ENCODE data around the gene GTF2H4. TPM values are rescaled to one million over a fixed set of nuclear protein-coding genes. Genes with fewer than 3 reads are reported as not detected.

Gene GTF2H4
- total RNA-seq, 4 donors from 2014 or later: 9.4 to 16.4 (median 11.8) TPM

- WGBS, 2 donors (ENCODE audit: low coverage in 1 of 2): 77% methylated on average over 3 of the region's 7 CpGs; no CpG with 5 or more reads in 1 of the 2 donors
- TF ChIP-seq EP300 (IDR thresholded peaks at IDR 0.05) (no peak), POLR2AphosphoS5 (IDR thresholded peaks at IDR 0.05) (no peak), CTCF (IDR thresholded peaks at IDR 0.05) (no peak), POLR2A (IDR thresholded peaks at IDR 0.05) (no peak)
- peaks cover 0 to 10% (median 0%) of the 10 kb centered on the region in 3 donors for H3K9me3 ChIP-seq
- ATAC-seq: no peak
- no peaks in the 10 kb centered on the region for H3K36me3 ChIP-seq
- no peak within 1 kb of the TSS for H3K27ac ChIP-seq
- H3K27me3 ChIP-seq: peaks cover 11% of the 10 kb centered on the region
- no peaks in the 10 kb centered on the region for H3K4me1 ChIP-seq
- H3K4me3 ChIP-seq: no peak within 1 kb of the TSS
These were observed 24.1 kb downstream of the GTF2H4 start, which contains the start of gene SFTA2 for GRCh38 chr6:30931969-30932645. Gene SFTA2 (minus strand): TSS chr6:30932170. CDS start chr6:30932096, 74 bp downstream.

DNA sequence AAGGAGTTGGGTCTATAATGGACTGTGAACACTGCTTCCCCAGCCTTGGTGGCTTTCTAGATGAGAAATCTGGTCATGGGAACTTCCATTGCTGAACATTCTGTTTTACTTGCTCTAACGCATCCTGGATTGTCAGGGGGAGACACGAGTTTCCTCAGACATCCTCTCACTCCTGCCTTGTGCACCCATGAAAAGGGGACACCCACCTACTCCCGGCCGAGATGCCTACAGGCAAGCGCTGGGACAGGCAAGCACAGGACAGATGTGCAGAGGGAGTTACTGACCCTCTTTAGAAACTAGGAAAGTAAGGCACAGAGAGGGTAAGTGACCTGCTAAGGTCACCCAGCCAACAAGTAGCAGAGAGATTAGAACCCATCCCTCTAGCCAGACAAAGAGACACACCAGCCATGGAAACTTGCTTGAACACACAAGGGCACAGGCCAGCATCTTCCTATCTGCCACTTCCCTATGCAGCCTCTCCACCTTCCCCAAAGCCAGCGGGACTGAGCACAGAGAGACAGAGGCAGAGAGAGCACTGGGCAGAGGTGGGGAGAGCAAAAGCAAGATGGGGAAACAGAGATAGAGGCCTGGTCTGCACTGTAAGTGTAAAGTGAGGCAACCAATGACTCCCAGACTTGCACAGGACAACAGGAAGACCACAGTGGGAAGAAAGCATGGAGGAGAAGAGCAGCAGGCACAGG lies 24.8 kb downstream of the GTF2H4 start:
- TF ChIP-seq CTCF (IDR thresholded peaks at IDR 0.05): no peak
- no peak for TF ChIP-seq POLR2A (IDR thresholded peaks at IDR 0.05)
- TF ChIP-seq EP300 (IDR thresholded peaks at IDR 0.05): no peak
- TF ChIP-seq POLR2AphosphoS5 (IDR thresholded peaks at IDR 0.05): no peak
- H3K4me3 ChIP-seq: no peak overlapping the region
- ATAC-seq: no peak
- H3K36me3 ChIP-seq: no peaks in the 10 kb centered on the region
- H3K27me3 ChIP-seq: peaks cover 18% of the 10 kb centered on the region
- no peak overlapping the region for H3K27ac ChIP-seq
- H3K9me3 ChIP-seq: peaks cover 0 to 10% (median 0%) of the 10 kb centered on the region in 3 donors
- WGBS, 2 donors (ENCODE audit: low coverage in 1 of 2): 74% methylated on average over 3 of the region's 6 CpGs; no CpG with 5 or more reads in 1 of the 2 donors
- H3K4me1 ChIP-seq: no peaks in the 10 kb centered on the region

GRCh38 chr6:30935018-30935417 lies 27.0 kb downstream of the GTF2H4 start:
- Histone ChIP-seq H3K9me3 (no peaks in the 10 kb centered on the region), H3K4me1 (peaks cover 0 to 7% (median 0%) of the 10 kb centered on the region in 3 donors), H3K4me3 (no peak overlapping the region), H3K36me3 (no peaks in the 10 kb centered on the region), H3K27me3 (peaks cover 27% of the 10 kb centered on the region), H3K27ac (no peak overlapping the region)
- ATAC-seq: no peak
- no peak for TF ChIP-seq POLR2A (IDR thresholded peaks at IDR 0.05)
- TF ChIP-seq EP300 (IDR thresholded peaks at IDR 0.05): no peak
- no peak for TF ChIP-seq POLR2AphosphoS5 (IDR thresholded peaks at IDR 0.05)
- TF ChIP-seq CTCF (IDR thresholded peaks at IDR 0.05): no peak
- 0 to 40% methylated on average over 1 to 2 of the region's 3 CpGs for WGBS, 2 donors (ENCODE audit: low coverage in 1 of 2)

DNA sequence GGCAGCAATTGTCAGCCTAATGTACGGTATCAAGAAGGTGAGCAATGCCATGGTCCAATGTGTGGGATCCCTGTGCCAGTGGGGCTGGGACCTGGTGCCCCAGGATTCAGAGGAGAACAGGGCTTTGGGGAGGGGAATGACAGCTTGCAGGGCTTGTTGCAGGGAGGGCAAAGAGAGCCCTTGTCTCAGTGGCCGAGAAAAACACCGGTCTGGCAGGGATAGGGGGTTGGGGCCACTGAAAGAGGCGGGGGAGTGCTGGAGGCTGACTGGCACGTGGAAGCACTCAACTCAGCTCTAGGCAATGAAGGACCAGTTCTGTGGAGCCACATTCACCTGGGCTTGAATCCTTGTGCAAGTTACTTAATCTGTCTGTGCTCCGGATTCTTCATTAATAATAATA lies 29.3 kb downstream of the GTF2H4 start:
- TF ChIP-seq EP300 (IDR thresholded peaks at IDR 0.05): no peak
- no peak for TF ChIP-seq POLR2AphosphoS5 (IDR thresholded peaks at IDR 0.05)
- TF ChIP-seq CTCF (IDR thresholded peaks at IDR 0.05): no peak
- TF ChIP-seq POLR2A (IDR thresholded peaks at IDR 0.05): no peak
- Histone ChIP-seq H3K4me3 (no peak overlapping the region), H3K4me1 (peaks cover 0 to 8% (median 0%) of the 10 kb centered on the region in 3 donors), H3K36me3 (no peaks in the 10 kb centered on the region), H3K27ac (no peak overlapping the region), H3K9me3 (no peaks in the 10 kb centered on the region), H3K27me3 (peaks cover 39% of the 10 kb centered on the region)
- 77% methylated on average over 5 of the region's 6 CpGs; no CpG with 5 or more reads in 1 of the 2 donors for WGBS, 2 donors (ENCODE audit: low coverage in 1 of 2)
- ATAC-seq: no peak

All from gastroesophageal sphincter (tissue), 4 donors.